ENCODE measurements around the gene CCDC171. TPM values are rescaled to one million over a fixed set of nuclear protein-coding genes. Genes with fewer than 3 reads are reported as not detected.

Gene CCDC171
- polyA plus RNA-seq, 3 donors = 0.08 to 0.17 (median 0.10) TPM

DNA sequence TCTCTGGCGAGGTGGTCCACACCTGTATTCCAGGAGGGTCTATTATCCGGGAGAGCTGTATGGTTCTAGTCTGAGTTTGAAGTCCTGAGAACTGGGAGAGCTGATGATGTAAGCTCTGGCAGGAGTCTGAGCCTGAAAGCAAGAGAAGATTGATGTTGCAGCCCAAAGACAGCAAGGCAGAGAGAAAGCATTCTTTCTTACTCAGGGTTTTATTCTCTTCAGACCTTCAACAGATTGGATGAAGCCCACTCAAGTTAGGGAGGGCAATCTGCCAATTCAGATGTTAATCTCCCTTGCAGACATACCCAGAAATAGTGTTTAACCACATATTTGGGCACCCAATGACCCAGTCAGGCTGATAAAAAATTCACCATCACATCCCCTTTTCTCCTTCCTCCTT lies 159.1 kb downstream of the CCDC171 start:
- no peaks in the 10 kb centered on the region for H3K27me3 ChIP-seq (ENCODE audit: control insufficient read depth in 2 of 2, insufficient read depth in 2 of 2, low read length in 2 of 2)
- Mint-ChIP-seq H3K36me3 (no peaks in the 10 kb centered on the region), H3K27me3 (ENCODE audit: low read depth in 3 of 3) (no peaks in the 10 kb centered on the region), H3K4me1 (no peaks in the 10 kb centered on the region), H3K4me3 (no peak overlapping the region), H3K27ac (no peak overlapping the region), H3K9me3 (peaks cover 0 to 5% (median 2%) of the 10 kb centered on the region in 7 donors)
- no peaks in the 10 kb centered on the region for H4K20me1 ChIP-seq (ENCODE audit: insufficient read depth, low read length)
- no peak overlapping the region for H3K9ac ChIP-seq (ENCODE audit: insufficient read depth, low read length, poor library complexity, severe bottlenecking)
- TF ChIP-seq, protein P1, sequence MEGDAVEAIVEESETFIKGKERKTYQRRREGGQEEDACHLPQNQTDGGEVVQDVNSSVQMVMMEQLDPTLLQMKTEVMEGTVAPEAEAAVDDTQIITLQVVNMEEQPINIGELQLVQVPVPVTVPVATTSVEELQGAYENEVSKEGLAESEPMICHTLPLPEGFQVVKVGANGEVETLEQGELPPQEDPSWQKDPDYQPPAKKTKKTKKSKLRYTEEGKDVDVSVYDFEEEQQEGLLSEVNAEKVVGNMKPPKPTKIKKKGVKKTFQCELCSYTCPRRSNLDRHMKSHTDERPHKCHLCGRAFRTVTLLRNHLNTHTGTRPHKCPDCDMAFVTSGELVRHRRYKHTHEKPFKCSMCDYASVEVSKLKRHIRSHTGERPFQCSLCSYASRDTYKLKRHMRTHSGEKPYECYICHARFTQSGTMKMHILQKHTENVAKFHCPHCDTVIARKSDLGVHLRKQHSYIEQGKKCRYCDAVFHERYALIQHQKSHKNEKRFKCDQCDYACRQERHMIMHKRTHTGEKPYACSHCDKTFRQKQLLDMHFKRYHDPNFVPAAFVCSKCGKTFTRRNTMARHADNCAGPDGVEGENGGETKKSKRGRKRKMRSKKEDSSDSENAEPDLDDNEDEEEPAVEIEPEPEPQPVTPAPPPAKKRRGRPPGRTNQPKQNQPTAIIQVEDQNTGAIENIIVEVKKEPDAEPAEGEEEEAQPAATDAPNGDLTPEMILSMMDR (IDR thresholded peaks at IDR 0.05) = no peak
- H3K4me2 ChIP-seq (replicated peaks; ENCODE audit: extremely low read depth, low read length, poor library complexity, severe bottlenecking) = no peak overlapping the region
- no peak overlapping the region for H3K27ac ChIP-seq (ENCODE audit: low read depth in 1 of 2, low read length in 2 of 2)
- no peak overlapping the region for H3K4me3 ChIP-seq (replicated peaks in 1 of 3; ENCODE audit: low read depth in 2 of 3, low read length in 3 of 3)
- no peak overlapping the region for H2AFZ ChIP-seq (ENCODE audit: insufficient read depth, low read depth, low read length, poor library complexity, severe bottlenecking)
- WGBS (ENCODE audit: insufficient coverage) = no CpG with 5 or more reads among the region's 2 CpGs
- intact Hi-C loops (cut with micrococcal nuclease) = no loop called here
- no peaks in the 10 kb centered on the region for H3K4me1 ChIP-seq (ENCODE audit: control insufficient read depth in 1 of 2, insufficient read depth in 2 of 2, low read length in 2 of 2)
- no peak for DNase-seq
- H3K9me3 ChIP-seq (replicated peaks in 1 of 2; ENCODE audit: control insufficient read depth in 1 of 2, insufficient read depth in 1 of 2, low read length in 2 of 2) = no peaks in the 10 kb centered on the region
- H3K36me3 ChIP-seq (replicated peaks in 1 of 2; ENCODE audit: control insufficient read depth in 1 of 2, insufficient read depth in 2 of 2, low read length in 2 of 2) = no peaks in the 10 kb centered on the region
- no peaks in the 10 kb centered on the region for H3K79me2 ChIP-seq (ENCODE audit: insufficient read depth, low read length)

DNA sequence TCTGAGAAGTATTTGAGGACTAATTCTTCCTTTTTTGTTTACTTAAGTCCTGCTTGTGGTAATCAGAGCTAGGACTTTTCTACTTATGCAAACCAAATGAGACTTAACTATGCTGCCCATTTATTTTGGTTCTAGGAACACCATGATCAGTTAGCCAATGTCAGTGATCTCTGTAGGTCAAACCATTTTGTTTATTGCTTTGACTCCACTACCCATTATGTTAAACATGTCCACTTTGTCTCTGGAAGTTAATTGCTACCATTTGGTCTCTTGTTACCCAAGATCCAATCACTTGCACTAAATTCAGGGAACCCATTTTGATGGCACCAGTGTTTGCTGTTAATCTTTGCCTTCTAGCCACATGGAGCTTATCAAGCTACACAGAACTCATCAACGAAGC lies 161.9 kb downstream of the CCDC171 start:
- no peaks in the 10 kb centered on the region for H3K36me3 Mint-ChIP-seq
- H3K9ac ChIP-seq (ENCODE audit: insufficient read depth, low read length, poor library complexity, severe bottlenecking) = no peak overlapping the region
- no peak overlapping the region for H3K4me3 Mint-ChIP-seq
- no peak overlapping the region for H3K27ac ChIP-seq (ENCODE audit: low read depth in 1 of 2, low read length in 2 of 2)
- no peaks in the 10 kb centered on the region for H3K4me1 Mint-ChIP-seq
- intact Hi-C loops (cut with micrococcal nuclease) = no loop called here
- H3K79me2 ChIP-seq (ENCODE audit: insufficient read depth, low read length) = no peaks in the 10 kb centered on the region
- H3K4me2 ChIP-seq (replicated peaks; ENCODE audit: extremely low read depth, low read length, poor library complexity, severe bottlenecking) = no peak overlapping the region
- H3K27me3 Mint-ChIP-seq (ENCODE audit: low read depth in 3 of 3) = peaks cover 0 to 2% (median 0%) of the 10 kb centered on the region in 3 donors
- no peak overlapping the region for H3K4me3 ChIP-seq (replicated peaks in 1 of 3; ENCODE audit: low read depth in 2 of 3, low read length in 3 of 3)
- H3K9me3 ChIP-seq (replicated peaks in 1 of 2; ENCODE audit: control insufficient read depth in 1 of 2, insufficient read depth in 1 of 2, low read length in 2 of 2) = no peaks in the 10 kb centered on the region
- H3K36me3 ChIP-seq (replicated peaks in 1 of 2; ENCODE audit: control insufficient read depth in 1 of 2, insufficient read depth in 2 of 2, low read length in 2 of 2) = no peaks in the 10 kb centered on the region
- no peak for DNase-seq
- no peak overlapping the region for H3K27ac Mint-ChIP-seq
- no CpG with 5 or more reads among the region's 1 CpG for WGBS (ENCODE audit: insufficient coverage)
- no peaks in the 10 kb centered on the region for H4K20me1 ChIP-seq (ENCODE audit: insufficient read depth, low read length)
- TF ChIP-seq, protein P1 (IDR thresholded peaks at IDR 0.05) = no peak
- no peaks in the 10 kb centered on the region for H3K27me3 ChIP-seq (ENCODE audit: control insufficient read depth in 2 of 2, insufficient read depth in 2 of 2, low read length in 2 of 2)
- H3K4me1 ChIP-seq (ENCODE audit: control insufficient read depth in 1 of 2, insufficient read depth in 2 of 2, low read length in 2 of 2) = no peaks in the 10 kb centered on the region
- peaks cover 0 to 7% (median 0%) of the 10 kb centered on the region in 7 donors for H3K9me3 Mint-ChIP-seq
- no peak overlapping the region for H2AFZ ChIP-seq (ENCODE audit: insufficient read depth, low read depth, low read length, poor library complexity, severe bottlenecking)

Measured in CD14-positive monocyte (primary cell).